HUES48 (cell line): ENCODE data around the gene AATF.

ENCODE experiments used
- H3K27ac ChIP-seq: one replicate; pipeline ENCODE4 v1.7.0; 2013; ENCODE audit warnings: low read depth, low read length, inconsistent platforms
- H3K27me3 ChIP-seq: 2 replicates; pipeline ENCODE4 v1.6.1; 2013; ENCODE audit warnings: mild to moderate bottlenecking, low read length; ENCODE audit not compliant: control insufficient read depth, insufficient read depth
- H3K36me3 ChIP-seq: 2 replicates; pipeline ENCODE4 v1.6.1; 2013; ENCODE audit warnings: low read length; ENCODE audit not compliant: control insufficient read depth, insufficient read depth
- H3K4me1 ChIP-seq: 2 replicates; pipeline ENCODE4 v1.6.1; 2013; ENCODE audit warnings: mild to moderate bottlenecking, low read length; ENCODE audit not compliant: control insufficient read depth, insufficient read depth
- H3K4me3 ChIP-seq: 2 replicates; pipeline ENCODE4 v1.5.1; 2013; ENCODE audit warnings: mild to moderate bottlenecking, low read depth, low read length
- H3K9ac ChIP-seq: 2 replicates; pipeline ENCODE4 v1.6.1; 2013; ENCODE audit warnings: mild to moderate bottlenecking, low read depth, low read length, moderate library complexity
- H3K9me3 ChIP-seq: 2 replicates; pipeline ENCODE4 v1.6.1; 2013; ENCODE audit warnings: low read length; ENCODE audit not compliant: control insufficient read depth, insufficient read depth

AATF gene

GRCh38 chr17:37097154-37097553 lies 148.4 kb downstream of the AATF start:
- H3K4me1 ChIP-seq = peaks cover 10% of the 10 kb centered on the region
- no peaks in the 10 kb centered on the region for H3K27me3 ChIP-seq
- H3K9me3 ChIP-seq = no peaks in the 10 kb centered on the region
- no peak overlapping the region for H3K4me3 ChIP-seq
- H3K27ac ChIP-seq = no peak overlapping the region
- H3K9ac ChIP-seq = no peak overlapping the region
- H3K36me3 ChIP-seq = peaks cover 64% of the 10 kb centered on the region

GRCh38 chr17:37098152-37098551 lies 149.4 kb downstream of the AATF start:
- Histone ChIP-seq H3K9me3 (no peaks in the 10 kb centered on the region), H3K36me3 (peaks cover 58% of the 10 kb centered on the region), H3K4me1 (peaks cover 14% of the 10 kb centered on the region), H3K27ac (no peak overlapping the region), H3K4me3 (no peak overlapping the region), H3K9ac (no peak overlapping the region), H3K27me3 (no peaks in the 10 kb centered on the region)

GRCh38 chr17:37098910-37099664 lies 150.3 kb downstream of the AATF start:
- Histone ChIP-seq H3K27ac (no peak overlapping the region), H3K36me3 (peaks cover 55% of the 10 kb centered on the region), H3K9me3 (no peaks in the 10 kb centered on the region), H3K4me1 (peaks cover 14% of the 10 kb centered on the region), H3K4me3 (no peak overlapping the region), H3K9ac (no peak overlapping the region), H3K27me3 (no peaks in the 10 kb centered on the region)

- H3K4me1 ChIP-seq = peaks cover 25% of the 10 kb centered on the region
- H3K4me3 ChIP-seq = no peak overlapping the region
- no peak overlapping the region for H3K27ac ChIP-seq
- H3K36me3 ChIP-seq = peaks cover 44% of the 10 kb centered on the region
- no peaks in the 10 kb centered on the region for H3K9me3 ChIP-seq
- no peaks in the 10 kb centered on the region for H3K27me3 ChIP-seq
- no peak overlapping the region for H3K9ac ChIP-seq
Observed at GRCh38 chr17:37100231-37100630, 151.5 kb downstream of the AATF start.

- H3K9me3 ChIP-seq = no peaks in the 10 kb centered on the region
- H3K36me3 ChIP-seq = peaks cover 33% of the 10 kb centered on the region
- no peak overlapping the region for H3K4me3 ChIP-seq
- no peaks in the 10 kb centered on the region for H3K27me3 ChIP-seq
- H3K27ac ChIP-seq = no peak overlapping the region
- peaks cover 34% of the 10 kb centered on the region for H3K4me1 ChIP-seq
- no peak overlapping the region for H3K9ac ChIP-seq
Observed at GRCh38 chr17:37101306-37101705, 152.6 kb downstream of the AATF start.

GRCh38 chr17:37103231-37103630 lies 154.5 kb downstream of the AATF start:
- Histone ChIP-seq H3K27ac (no peak overlapping the region), H3K36me3 (peaks cover 14% of the 10 kb centered on the region; the same call in 1 of the 2 replicates), H3K4me3 (no peak overlapping the region), H3K9me3 (no peaks in the 10 kb centered on the region), H3K9ac (no peak overlapping the region), H3K4me1 (peaks cover 51% of the 10 kb centered on the region), H3K27me3 (no peaks in the 10 kb centered on the region)

GRCh38 chr17:37106049-37106448 lies 157.3 kb downstream of the AATF start:
- peak overlapping the region; percentile 4; the same call in 1 of the 2 replicates for H3K4me3 ChIP-seq

More at GRCh38 chr17:37106049-37106448, 157.3 kb downstream of the AATF start:
- Histone ChIP-seq H3K9ac (no peak overlapping the region; the same call in 1 of the 2 replicates), H3K9me3 (no peaks in the 10 kb centered on the region), H3K36me3 (peaks cover 36% of the 10 kb centered on the region), H3K4me1 (peaks cover 48% of the 10 kb centered on the region), H3K27ac (peak overlapping the region; percentile 81), H3K27me3 (no peaks in the 10 kb centered on the region)
